ENCODE measurements around the gene LTC4S. TPM values are rescaled to one million over a fixed set of nuclear protein-coding genes. Genes with fewer than 3 reads are reported as not detected.

LTC4S gene
- total RNA-seq, 4 donors from 2014 or later = 1.7 to 12.6 (median 5.6) TPM

DNA sequence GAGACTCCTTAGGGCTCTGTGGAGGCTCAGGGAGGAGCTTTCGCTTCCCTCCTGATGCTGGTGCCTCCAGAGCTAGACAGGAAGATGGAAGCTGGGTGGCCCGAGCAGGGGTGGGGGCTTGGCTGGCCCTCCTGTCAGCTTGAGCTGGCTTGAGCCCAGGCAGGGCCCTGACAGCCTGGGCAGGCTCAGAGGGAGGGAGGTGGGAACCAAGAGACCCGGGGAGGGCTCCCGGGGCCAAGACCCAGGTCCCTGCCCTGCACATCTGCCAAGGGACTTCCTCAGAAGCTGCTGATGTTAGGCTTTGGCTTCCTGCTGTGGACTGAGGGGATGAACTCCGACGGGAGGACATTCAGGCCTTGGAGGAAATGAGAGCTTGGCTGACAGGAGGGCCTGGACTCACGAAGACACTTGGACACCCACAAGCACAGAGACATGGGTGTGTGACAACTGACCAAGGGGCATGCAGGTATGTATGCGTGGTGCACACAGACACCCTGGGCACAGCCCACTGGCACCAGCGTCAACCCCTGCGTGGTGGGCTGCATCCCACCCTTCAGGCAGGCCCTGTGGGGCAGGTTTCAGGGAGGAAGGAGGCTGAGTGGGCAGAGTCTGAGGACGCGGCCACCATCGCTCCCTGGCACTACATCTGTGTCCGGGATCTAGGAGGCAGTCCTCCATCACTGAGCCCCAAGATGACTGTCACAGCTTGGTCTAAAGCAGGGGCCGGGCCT is 1.7 kb upstream of the LTC4S start:
- intact Hi-C loops (cut with DNase I; ENCODE audit: low total_unique reads) (no loop called here), in situ Hi-C loops (cut with MboI; ENCODE audit: low sequenced_read_pairs in 4 of 4) (no loop called here)
- Histone ChIP-seq H3K36me3 (no peaks in the 10 kb centered on the region), H3K27ac (peak overlapping the region in 3 of 4 donors; percentile 55 to 58 (median 57)), H3K4me1 (peaks cover 17 to 22% of the 10 kb centered on the region in 2 donors), H3K27me3 (no peaks in the 10 kb centered on the region), H3K4me3 (no peak overlapping the region), H3K9me3 (no peaks in the 10 kb centered on the region)
- no peak for TF ChIP-seq POLR2A (IDR thresholded peaks at IDR 0.05)
- TF ChIP-seq, protein P1, sequence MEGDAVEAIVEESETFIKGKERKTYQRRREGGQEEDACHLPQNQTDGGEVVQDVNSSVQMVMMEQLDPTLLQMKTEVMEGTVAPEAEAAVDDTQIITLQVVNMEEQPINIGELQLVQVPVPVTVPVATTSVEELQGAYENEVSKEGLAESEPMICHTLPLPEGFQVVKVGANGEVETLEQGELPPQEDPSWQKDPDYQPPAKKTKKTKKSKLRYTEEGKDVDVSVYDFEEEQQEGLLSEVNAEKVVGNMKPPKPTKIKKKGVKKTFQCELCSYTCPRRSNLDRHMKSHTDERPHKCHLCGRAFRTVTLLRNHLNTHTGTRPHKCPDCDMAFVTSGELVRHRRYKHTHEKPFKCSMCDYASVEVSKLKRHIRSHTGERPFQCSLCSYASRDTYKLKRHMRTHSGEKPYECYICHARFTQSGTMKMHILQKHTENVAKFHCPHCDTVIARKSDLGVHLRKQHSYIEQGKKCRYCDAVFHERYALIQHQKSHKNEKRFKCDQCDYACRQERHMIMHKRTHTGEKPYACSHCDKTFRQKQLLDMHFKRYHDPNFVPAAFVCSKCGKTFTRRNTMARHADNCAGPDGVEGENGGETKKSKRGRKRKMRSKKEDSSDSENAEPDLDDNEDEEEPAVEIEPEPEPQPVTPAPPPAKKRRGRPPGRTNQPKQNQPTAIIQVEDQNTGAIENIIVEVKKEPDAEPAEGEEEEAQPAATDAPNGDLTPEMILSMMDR (IDR thresholded peaks at IDR 0.05 in 4 of 5, conservative IDR thresholded peaks at IDR 0.05 in 1 of 5) = no peak
- peak in 1 of 2 donors; percentile 34 for DNase-seq
- no peak for ATAC-seq

DNA sequence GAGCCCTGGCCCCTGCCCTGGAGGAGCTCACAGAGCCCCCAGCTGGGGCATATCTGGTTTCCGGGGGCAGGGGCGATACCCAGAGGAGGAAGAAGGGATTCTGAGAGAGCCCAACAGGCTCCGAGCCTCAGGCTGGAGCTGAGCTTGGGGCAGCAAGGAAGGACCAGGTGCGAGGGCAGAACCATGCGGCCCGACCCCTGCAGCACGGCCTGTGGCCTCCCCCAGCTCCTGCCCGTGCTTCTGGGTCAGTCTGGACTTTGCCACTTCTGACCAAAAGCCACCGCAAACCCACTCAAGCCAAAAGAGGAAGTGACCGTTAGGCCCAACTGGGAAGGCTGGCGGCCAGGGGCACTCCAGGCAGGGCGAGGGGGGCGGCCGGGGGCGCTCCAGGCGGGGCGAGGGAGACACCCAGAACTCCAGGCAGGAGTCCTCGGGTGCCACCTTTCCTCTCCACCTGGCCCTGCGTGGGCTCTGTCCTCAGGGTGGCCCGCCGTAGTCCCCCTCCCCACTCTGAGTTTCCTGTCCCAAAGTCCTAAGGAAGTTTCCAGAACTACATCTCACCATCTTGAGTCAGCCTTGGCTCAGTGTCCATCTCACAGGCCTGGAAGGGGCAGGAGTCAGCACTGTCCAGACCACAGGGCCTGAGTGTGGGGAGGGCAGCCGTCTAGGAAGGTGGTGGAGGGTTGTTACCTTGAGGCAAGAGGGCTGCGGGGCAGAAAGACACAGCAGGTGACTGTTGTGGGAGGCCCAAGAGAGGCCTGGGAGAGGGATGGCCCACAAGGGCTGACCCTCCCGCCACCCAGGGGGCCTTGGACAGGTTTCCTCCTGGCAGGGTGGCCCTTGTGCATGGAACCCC is 946 bp upstream of the LTC4S start:
- DNase-seq (no peak), ATAC-seq (no peak)
- no peak for TF ChIP-seq POLR2A (IDR thresholded peaks at IDR 0.05)
- TF ChIP-seq, protein P1 (IDR thresholded peaks at IDR 0.05 in 4 of 5, conservative IDR thresholded peaks at IDR 0.05 in 1 of 5) = no peak
- H3K36me3 ChIP-seq = peaks cover 0 to under 1% of the 10 kb centered on the region in 2 donors
- intact Hi-C loops (cut with DNase I; ENCODE audit: low total_unique reads) = no loop called here
- no peak overlapping the region for H3K4me3 ChIP-seq
- H3K4me1 ChIP-seq = peaks cover 17 to 22% of the 10 kb centered on the region in 2 donors
- no peaks in the 10 kb centered on the region for H3K9me3 ChIP-seq
- peak overlapping the region in 3 of 4 donors; percentile 55 to 58 (median 57) for H3K27ac ChIP-seq
- in situ Hi-C loops (cut with MboI; ENCODE audit: low sequenced_read_pairs in 4 of 4) = no loop called here
- H3K27me3 ChIP-seq = no peaks in the 10 kb centered on the region

GRCh38 chr5:179794171-179794570 is 385 bp downstream of the LTC4S start:
- in situ Hi-C loops (cut with MboI; ENCODE audit: low sequenced_read_pairs in 4 of 4) = no loop called here
- H3K27ac ChIP-seq = peak overlapping the region in 3 of 4 donors; percentile 55 to 58 (median 57)
- H3K27me3 ChIP-seq = no peaks in the 10 kb centered on the region
- peaks cover 0 to 14% of the 10 kb centered on the region in 2 donors for H3K36me3 ChIP-seq
- intact Hi-C loops (cut with DNase I; ENCODE audit: low total_unique reads) = no loop called here
- peaks cover 17 to 22% of the 10 kb centered on the region in 2 donors for H3K4me1 ChIP-seq
- peak overlapping the region in 2 of 4 donors; percentile 14 to 18 for H3K4me3 ChIP-seq
- no peaks in the 10 kb centered on the region for H3K9me3 ChIP-seq
- TF ChIP-seq, protein P1 (IDR thresholded peaks at IDR 0.05 in 4 of 5, conservative IDR thresholded peaks at IDR 0.05 in 1 of 5) = no peak
- TF ChIP-seq POLR2A (IDR thresholded peaks at IDR 0.05) = no peak
- DNase-seq (no peak), ATAC-seq (no peak)

DNA sequence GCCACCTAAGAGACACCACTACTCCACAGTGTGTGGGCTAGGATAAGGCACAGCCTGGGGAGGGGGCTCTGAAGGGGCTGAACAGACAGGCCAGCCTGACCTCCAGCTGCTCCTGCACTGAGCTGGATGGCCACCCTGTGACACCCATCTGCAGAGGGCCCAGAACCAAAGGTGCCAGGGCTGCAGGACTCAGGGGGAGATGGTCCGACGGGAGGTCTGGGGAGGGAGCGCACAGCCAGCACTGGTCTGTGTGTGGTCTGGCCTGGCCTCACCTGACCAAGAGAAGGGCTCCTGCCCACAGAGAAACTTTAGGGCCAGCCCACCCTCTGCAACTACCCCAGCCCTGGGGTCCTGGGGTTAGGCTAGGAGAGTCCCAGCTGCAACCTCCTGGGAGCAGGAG is 789 bp downstream of the LTC4S start:
- ATAC-seq (no peak), DNase-seq (no peak)
- TF ChIP-seq, protein P1 (IDR thresholded peaks at IDR 0.05 in 4 of 5, conservative IDR thresholded peaks at IDR 0.05 in 1 of 5) = no peak
- TF ChIP-seq POLR2A (IDR thresholded peaks at IDR 0.05) = no peak
- H3K36me3 ChIP-seq = peaks cover 0 to 18% of the 10 kb centered on the region in 2 donors
- no peak overlapping the region for H3K27ac ChIP-seq
- intact Hi-C loops (cut with DNase I; ENCODE audit: low total_unique reads) (no loop called here), in situ Hi-C loops (cut with MboI; ENCODE audit: low sequenced_read_pairs in 4 of 4) (no loop called here)
- H3K27me3 ChIP-seq = no peaks in the 10 kb centered on the region
- H3K4me3 ChIP-seq = peak overlapping the region in 1 of 4 donors; percentile 18
- H3K4me1 ChIP-seq = peaks cover 17 to 22% of the 10 kb centered on the region in 2 donors
- H3K9me3 ChIP-seq = no peaks in the 10 kb centered on the region
